ENCODE results near the gene C2orf68. TPM values are rescaled to one million over a fixed set of nuclear protein-coding genes. Genes with fewer than 3 reads are reported as not detected.

The C2orf68 gene
- total RNA-seq, 1 experiment from 2014 or later = 23.7 TPM

- BruUV-seq (replicated peaks) = no TSS peak
- Histone ChIP-seq H3K4me1 (ENCODE audit: control insufficient read depth, insufficient read depth, low read length) (peaks cover 17% of the 10 kb centered on the region), H3K27ac (ENCODE audit: low read length) (no peak overlapping the region), H3K9me3 (ENCODE audit: control insufficient read depth, insufficient read depth, low read depth, low read length) (no peaks in the 10 kb centered on the region), H3K36me3 (ENCODE audit: control insufficient read depth, insufficient read depth, low read length) (no peaks in the 10 kb centered on the region), H3K27me3 (ENCODE audit: control insufficient read depth, insufficient read depth, low read length) (no peaks in the 10 kb centered on the region), H3K4me3 (ENCODE audit: low read depth in 2 of 2, low read length in 2 of 2) (no peak overlapping the region)
- in situ Hi-C loops (cut with HindIII; ENCODE audit: low pct_unique_long_range_greater_than_20kb, low sequenced_read_pairs) = no loop called here
- POLR2A ChIA-PET = no interaction called here
- intact Hi-C loops (cut with micrococcal nuclease; ENCODE audit: unreplicated experiment) = no loop called here
- DNase-seq (ENCODE audit: low read depth, low spot score) = no peak
- no peak for TF ChIP-seq POLR2AphosphoS5 (IDR thresholded peaks at IDR 0.05; ENCODE audit: low read depth, low read length)
- no peak for TF ChIP-seq TCF7L2 (IDR thresholded peaks at IDR 0.05; ENCODE audit: low read depth, low read length)
- TF ChIP-seq, protein P1, sequence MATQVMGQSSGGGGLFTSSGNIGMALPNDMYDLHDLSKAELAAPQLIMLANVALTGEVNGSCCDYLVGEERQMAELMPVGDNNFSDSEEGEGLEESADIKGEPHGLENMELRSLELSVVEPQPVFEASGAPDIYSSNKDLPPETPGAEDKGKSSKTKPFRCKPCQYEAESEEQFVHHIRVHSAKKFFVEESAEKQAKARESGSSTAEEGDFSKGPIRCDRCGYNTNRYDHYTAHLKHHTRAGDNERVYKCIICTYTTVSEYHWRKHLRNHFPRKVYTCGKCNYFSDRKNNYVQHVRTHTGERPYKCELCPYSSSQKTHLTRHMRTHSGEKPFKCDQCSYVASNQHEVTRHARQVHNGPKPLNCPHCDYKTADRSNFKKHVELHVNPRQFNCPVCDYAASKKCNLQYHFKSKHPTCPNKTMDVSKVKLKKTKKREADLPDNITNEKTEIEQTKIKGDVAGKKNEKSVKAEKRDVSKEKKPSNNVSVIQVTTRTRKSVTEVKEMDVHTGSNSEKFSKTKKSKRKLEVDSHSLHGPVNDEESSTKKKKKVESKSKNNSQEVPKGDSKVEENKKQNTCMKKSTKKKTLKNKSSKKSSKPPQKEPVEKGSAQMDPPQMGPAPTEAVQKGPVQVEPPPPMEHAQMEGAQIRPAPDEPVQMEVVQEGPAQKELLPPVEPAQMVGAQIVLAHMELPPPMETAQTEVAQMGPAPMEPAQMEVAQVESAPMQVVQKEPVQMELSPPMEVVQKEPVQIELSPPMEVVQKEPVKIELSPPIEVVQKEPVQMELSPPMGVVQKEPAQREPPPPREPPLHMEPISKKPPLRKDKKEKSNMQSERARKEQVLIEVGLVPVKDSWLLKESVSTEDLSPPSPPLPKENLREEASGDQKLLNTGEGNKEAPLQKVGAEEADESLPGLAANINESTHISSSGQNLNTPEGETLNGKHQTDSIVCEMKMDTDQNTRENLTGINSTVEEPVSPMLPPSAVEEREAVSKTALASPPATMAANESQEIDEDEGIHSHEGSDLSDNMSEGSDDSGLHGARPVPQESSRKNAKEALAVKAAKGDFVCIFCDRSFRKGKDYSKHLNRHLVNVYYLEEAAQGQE (IDR thresholded peaks at IDR 0.05; ENCODE audit: insufficient read depth in 1 of 2, low read depth in 2 of 2, low read length in 1 of 2) = no peak
- no peak for TF ChIP-seq CTCF (IDR thresholded peaks at IDR 0.05)
- TF ChIP-seq SIN3A (IDR thresholded peaks at IDR 0.05; ENCODE audit: borderline replicate concordance, insufficient read depth, low read depth, low read length) = no peak
- ATAC-seq = no peak
- CTCF ChIA-PET = no interaction called here
These were observed 22.7 kb downstream of the C2orf68 start for GRCh38 chr2:85589181-85589580.

DNA sequence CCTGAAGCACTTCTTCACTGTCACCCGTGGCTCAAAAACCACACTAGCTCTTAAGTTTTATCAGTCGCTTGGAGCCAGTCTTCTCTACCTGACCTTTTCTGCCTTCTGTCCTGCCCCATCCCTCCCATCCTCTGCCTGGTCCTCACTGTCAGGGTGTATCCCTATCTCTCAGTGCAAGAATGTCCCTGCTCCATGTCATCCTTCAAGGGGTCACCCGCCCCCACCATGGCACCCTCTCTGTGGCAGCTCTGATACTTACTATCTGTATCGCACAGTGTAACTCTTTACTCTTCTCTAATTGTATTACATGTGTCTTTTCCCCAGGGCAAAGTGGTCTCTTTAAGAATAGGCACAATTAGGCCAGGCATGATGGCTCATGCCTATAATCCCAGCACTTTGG lies 23.2 kb downstream of the C2orf68 start:
- no peak for ATAC-seq
- BruUV-seq (replicated peaks) = no TSS peak

More for the DNA sequence above, 23.2 kb downstream of the C2orf68 start:
- no peak for DNase-seq (ENCODE audit: low read depth, low spot score)
- peaks cover 21% of the 10 kb centered on the region for H3K4me1 ChIP-seq (ENCODE audit: control insufficient read depth, insufficient read depth, low read length)
- in situ Hi-C loops (cut with HindIII; ENCODE audit: low pct_unique_long_range_greater_than_20kb, low sequenced_read_pairs) (no loop called here), intact Hi-C loops (cut with micrococcal nuclease; ENCODE audit: unreplicated experiment) (no loop called here)
- H3K27me3 ChIP-seq (ENCODE audit: control insufficient read depth, insufficient read depth, low read length) = no peaks in the 10 kb centered on the region
- no peaks in the 10 kb centered on the region for H3K9me3 ChIP-seq (ENCODE audit: control insufficient read depth, insufficient read depth, low read depth, low read length)
- no peaks in the 10 kb centered on the region for H3K36me3 ChIP-seq (ENCODE audit: control insufficient read depth, insufficient read depth, low read length)
- ChIA-PET CTCF (no interaction called here), POLR2A (interaction anchor here (0.6 kb wide), 1 partner anchor 21 kb away, joined by 3 read pairs; no protein-coding TSS in a partner anchor)
- TF ChIP-seq POLR2AphosphoS5 (IDR thresholded peaks at IDR 0.05; ENCODE audit: low read depth, low read length) (no peak), SIN3A (IDR thresholded peaks at IDR 0.05; ENCODE audit: borderline replicate concordance, insufficient read depth, low read depth, low read length) (no peak), TCF7L2 (IDR thresholded peaks at IDR 0.05; ENCODE audit: low read depth, low read length) (no peak), CTCF (IDR thresholded peaks at IDR 0.05) (no peak)
- TF ChIP-seq, protein P1 (IDR thresholded peaks at IDR 0.05; ENCODE audit: insufficient read depth in 1 of 2, low read depth in 2 of 2, low read length in 1 of 2) = no peak
- H3K27ac ChIP-seq (ENCODE audit: low read length) = no peak overlapping the region
- no peak overlapping the region for H3K4me3 ChIP-seq (ENCODE audit: low read depth in 2 of 2, low read length in 2 of 2)

All from Panc1 (cell line).